Fibroblast of the conjunctiva (primary cell): ENCODE data around the gene SLC51A.
"Not testable (repeated sequence)": the region's sequence is repeated elsewhere in the genome, so short reads cannot be mapped to it uniquely, and the experiment has no call there.

ENCODE experiments used
- DNase-seq: peaks from one replicate; pipeline ENCODE4 v3.0.0-alpha.2; 2010; ENCODE audit warnings: low read depth

The SLC51A gene

GRCh38 chr3:196193736-196194541 is 22.4 kb upstream of the SLC51A start:
- no peak for DNase-seq

GRCh38 chr3:196194542-196194915 is 21.8 kb upstream of the SLC51A start:
- DNase-seq: no peak

GRCh38 chr3:196195664-196196265 is 20.6 kb upstream of the SLC51A start:
- DNase-seq: no peak

- no peak for DNase-seq
Measured at GRCh38 chr3:196197524-196197923, 18.8 kb upstream of the SLC51A start.

- no peak for DNase-seq
Measured at GRCh38 chr3:196198081-196198675, 18.2 kb upstream of the SLC51A start.

GRCh38 chr3:196198771-196199753 is 17.3 kb upstream of the SLC51A start:
- DNase-seq: no peak

GRCh38 chr3:196202516-196202970 is 13.8 kb upstream of the SLC51A start:
- DNase-seq: no peak

GRCh38 chr3:196203846-196204245 is 12.5 kb upstream of the SLC51A start:
- no peak for DNase-seq

GRCh38 chr3:196205442-196206205 is 10.7 kb upstream of the SLC51A start:
- not testable (repeated sequence) for DNase-seq

- no peak for DNase-seq
Measured at GRCh38 chr3:196207159-196207832, 9.0 kb upstream of the SLC51A start.

GRCh38 chr3:196207833-196208607 is 8.3 kb upstream of the SLC51A start:
- DNase-seq: no peak

GRCh38 chr3:196208942-196209695 is 7.2 kb upstream of the SLC51A start:
- no peak for DNase-seq

- not testable (repeated sequence) for DNase-seq
Measured at GRCh38 chr3:196209944-196210672, 6.2 kb upstream of the SLC51A start.

GRCh38 chr3:196210673-196211556 is 5.4 kb upstream of the SLC51A start, which contains the start of gene ZDHHC19:
Gene ZDHHC19, minus strand, starts transcription at chr3:196211400. Its CDS starts 85 bp downstream, at chr3:196211315.
- no peak for DNase-seq

- no peak for DNase-seq
Measured at GRCh38 chr3:196214783-196215441, 1.4 kb upstream of the SLC51A start.

GRCh38 chr3:196215493-196216020 is 777 bp upstream of the SLC51A start:
- DNase-seq: no peak
